IMR-90 (cell line): ENCODE results near the gene FAM83E. TPM values are rescaled to one million over a fixed set of nuclear protein-coding genes. Genes with fewer than 3 reads are reported as not detected.

Source experiments
- ATAC-seq: fragments of 200-7000 bp; cut with Tn5 transposase; 2 replicates; pipeline ENCODE4 v1.9.1; 2020; ENCODE audit warnings: low read depth, mild to moderate bottlenecking, moderate library complexity
- BruUV-seq: library from RNA; stranded (reverse); fragments of 400-500 nt; replicated peaks from 2 replicates; lab custom pipeline; 2021; lab: Mats Ljungman, UMichigan
- CTCF ChIA-PET: fragments of 300-600 bp; formaldehyde crosslinking; extraction: SDS; loops from one replicate; lab custom pipeline; 2021; ENCODE audit warnings: antibody characterized with exemption; lab: Yijun Ruan, JAX
- POLR2A ChIA-PET: fragments of 300-600 bp; sonication (Branson Sonifier 250); formaldehyde crosslinking; loops from one replicate; lab custom pipeline; 2022; ENCODE audit warnings: antibody characterized with exemption; ENCODE audit not compliant: unreplicated experiment; lab: Charles Lee
- DNase-seq: peaks from one replicate; pipeline ENCODE4 v3.0.0; 2013
- H2AFZ ChIP-seq: replicated peaks from 2 replicates; pipeline ENCODE3; 2013; ENCODE audit warnings: low read length, mild to moderate bottlenecking; ENCODE audit not compliant: poor library complexity
- H2AK5ac ChIP-seq: 2 replicates; pipeline ENCODE4 v1.6.1; 2013; ENCODE audit warnings: low read depth, low read length, inconsistent platforms
- H2AK9ac ChIP-seq: replicated peaks from 2 replicates; pipeline ENCODE3; 2013; ENCODE audit warnings: mild to moderate bottlenecking, low read depth, low read length, moderate library complexity; ENCODE audit not compliant: poor library complexity
- H2BK120ac ChIP-seq: 2 replicates; pipeline ENCODE4 v1.6.1; 2013; ENCODE audit warnings: low read depth, low read length, inconsistent platforms
- H2BK15ac ChIP-seq: 3 replicates; pipeline ENCODE4 v1.6.1; 2013; ENCODE audit warnings: low read depth, low read length, inconsistent platforms
- H2BK20ac ChIP-seq: 2 replicates; pipeline ENCODE4 v1.6.1; 2013; ENCODE audit warnings: low read depth, mild to moderate bottlenecking, inconsistent platforms, low read length, moderate library complexity
- H2BK5ac ChIP-seq: 2 replicates; pipeline ENCODE4 v1.6.1; 2013; ENCODE audit warnings: mild to moderate bottlenecking, low read depth, low read length, inconsistent platforms; ENCODE audit not compliant: poor library complexity, severe bottlenecking
- H3K14ac ChIP-seq: replicated peaks from 2 replicates; pipeline ENCODE4 v1.6.1; 2013; ENCODE audit warnings: low read depth, low read length, inconsistent platforms
- H3K18ac ChIP-seq: 2 replicates; pipeline ENCODE4 v1.6.1; 2013; ENCODE audit warnings: low read depth, low read length, control low read depth
- H3K23ac ChIP-seq: 2 replicates; pipeline ENCODE4 v1.6.1; 2013; ENCODE audit warnings: low read depth, low read length, inconsistent platforms
- H3K27ac ChIP-seq: 2 replicates; pipeline ENCODE4 v1.5.1; 2013; ENCODE audit warnings: mild to moderate bottlenecking, control low read depth, low read length; ENCODE audit not compliant: insufficient read depth
- H3K27me3 ChIP-seq: 2 replicates; pipeline ENCODE4 v1.6.1; 2013; ENCODE audit warnings: low read length; ENCODE audit not compliant: control insufficient read depth, insufficient read depth
- H3K36me3 ChIP-seq: 2 replicates; pipeline ENCODE4 v1.6.1; 2013; ENCODE audit warnings: low read length, mixed read lengths; ENCODE audit not compliant: control insufficient read depth, insufficient read depth
- H3K4ac ChIP-seq: 2 replicates; pipeline ENCODE4 v1.6.1; 2013; ENCODE audit warnings: low read depth, low read length, inconsistent platforms
- H3K4me1 ChIP-seq: 2 replicates; pipeline ENCODE4 v1.6.1; 2013; ENCODE audit warnings: low read length, mixed read lengths; ENCODE audit not compliant: control insufficient read depth, insufficient read depth
- H3K4me2 ChIP-seq: 2 replicates; pipeline ENCODE4 v1.6.1; 2013; ENCODE audit warnings: low read depth, mild to moderate bottlenecking, control low read depth, low read length, moderate library complexity
- H3K4me3 ChIP-seq: 2 replicates; pipeline ENCODE4 v1.5.1; 2013; ENCODE audit warnings: low read depth, mild to moderate bottlenecking, control low read depth, low read length, moderate library complexity; ENCODE audit not compliant: insufficient read depth
- H3K56ac ChIP-seq: 2 replicates; pipeline ENCODE4 v1.6.1; 2013; ENCODE audit warnings: low read length, inconsistent platforms; ENCODE audit not compliant: insufficient read depth; ENCODE audit errors: extremely low read depth
- H3K79me1 ChIP-seq, 2 experiments: 2 replicates each; pipeline ENCODE4 v1.6.1; 2013; ENCODE audit warnings: low read length in 2 of 2, inconsistent platforms in 1 of 2, low read depth in 1 of 2
- H3K9ac ChIP-seq: 2 replicates; pipeline ENCODE4 v1.6.1; 2013; ENCODE audit warnings: low read depth, low read length, control low read depth
- H3K9me1 ChIP-seq: 2 replicates; pipeline ENCODE4 v1.6.1; 2013; ENCODE audit warnings: low read length, inconsistent platforms; ENCODE audit not compliant: insufficient read depth
- H3K9me3 ChIP-seq: 2 replicates; pipeline ENCODE4 v1.6.1; 2013; ENCODE audit warnings: low read length; ENCODE audit not compliant: control insufficient read depth, insufficient read depth
- H4K20me1 ChIP-seq: 2 replicates; pipeline ENCODE4 v1.6.1; 2013; ENCODE audit warnings: low read length, inconsistent platforms; ENCODE audit not compliant: insufficient read depth
- H4K5ac ChIP-seq: 2 replicates; pipeline ENCODE4 v1.6.1; 2013; ENCODE audit warnings: mild to moderate bottlenecking, low read depth, low read length, control low read depth
- H4K8ac ChIP-seq, 2 experiments: 2 replicates each; pipeline ENCODE4 v1.6.1; 2013; ENCODE audit warnings: low read depth in 2 of 2, low read length in 2 of 2, control low read depth in 1 of 2, inconsistent platforms in 1 of 2
- H4K91ac ChIP-seq: 2 replicates; pipeline ENCODE4 v1.6.1; 2013; ENCODE audit warnings: low read depth, low read length, inconsistent platforms; ENCODE audit not compliant: insufficient read depth
- BHLHE40 ChIP-seq: fragments of 150-350 bp; IDR thresholded peaks from 2 replicates; pipeline ENCODE4 v1.6.1; 2016; ENCODE audit warnings: mild to moderate bottlenecking, low read depth, low read length
- CEBPB ChIP-seq: IDR thresholded peaks from 2 replicates; pipeline ENCODE4 v1.6.1; 2012; ENCODE audit warnings: low read depth, low read length, improper control_type of control experiment
- CHD1 ChIP-seq: IDR thresholded peaks from 2 replicates; pipeline ENCODE4 v1.6.1; 2012; ENCODE audit warnings: low read depth, low read length, improper control_type of control experiment
- FOS ChIP-seq: fragments of 150-350 bp; IDR thresholded peaks from 2 replicates; pipeline ENCODE4 v1.6.1; 2016; ENCODE audit warnings: low read depth, low read length
- MAFK ChIP-seq: IDR thresholded peaks from 2 replicates; pipeline ENCODE4 v1.6.1; 2012; ENCODE audit warnings: low read depth, low read length, improper control_type of control experiment
- MAZ ChIP-seq: IDR thresholded peaks from 2 replicates; pipeline ENCODE4 v1.6.1; 2012; ENCODE audit warnings: low read depth, mild to moderate bottlenecking, low read length, improper control_type of control experiment, moderate library complexity, borderline replicate concordance
- MXI1 ChIP-seq: IDR thresholded peaks from 2 replicates; pipeline ENCODE4 v1.6.1; 2012; ENCODE audit warnings: low read depth, mild to moderate bottlenecking, low read length, moderate library complexity, borderline replicate concordance
- NFE2L2 ChIP-seq: fragments of 150-350 bp; IDR thresholded peaks from 2 replicates; pipeline ENCODE4 v1.6.1; 2016; ENCODE audit warnings: low read depth, mild to moderate bottlenecking, low read length
- POLR2A ChIP-seq: IDR thresholded peaks from 2 replicates; pipeline ENCODE4 v1.6.1; 2012; ENCODE audit warnings: mild to moderate bottlenecking, low read depth, low read length
- RAD21 ChIP-seq: IDR thresholded peaks from 2 replicates; pipeline ENCODE4 v1.6.1; 2012; ENCODE audit warnings: low read length, improper control_type of control experiment
- RCOR1 ChIP-seq: IDR thresholded peaks from 2 replicates; pipeline ENCODE4 v1.6.1; 2012; ENCODE audit warnings: mild to moderate bottlenecking, low read length, improper control_type of control experiment; ENCODE audit not compliant: insufficient replicate concordance
- RFX5 ChIP-seq: IDR thresholded peaks from 2 replicates; pipeline ENCODE4 v1.8.0; 2012; ENCODE audit warnings: low read depth, mild to moderate bottlenecking, low read length, moderate library complexity
- SMC3 ChIP-seq: fragments of 150-350 bp; IDR thresholded peaks from 2 replicates; pipeline ENCODE4 v1.6.1; 2016; ENCODE audit warnings: low read depth, mild to moderate bottlenecking, antibody characterized with exemption, low read length, moderate library complexity
- WGBS, 2 experiments: methylation state at CpG; one replicate each; pipeline versions ENCODE4 v1.1.5 to v1.1.7; 2013; ENCODE audit warnings: missing lambda C conversion rate in 2 of 2; ENCODE audit not compliant: insufficient read length in 1 of 2; ENCODE audit errors: extremely low coverage in 2 of 2; 5-methylcytosine and 5-hydroxymethylcytosine counted together
- dilution Hi-C: fragments of 300-500 bp; cut with HindIII; formaldehyde crosslinking; loops from one replicate; pipeline ENCODE4 v1.14.3; 2018; ENCODE audit warnings: low sequenced_read_pairs; ENCODE audit not compliant: unreplicated experiment
- in situ Hi-C: fragments of 300-500 bp; cut with MboI; formaldehyde crosslinking; loops from 3 replicates; pipeline ENCODE4 v1.14.3; 2019; ENCODE audit warnings: low sequenced_read_pairs, inconsistent platforms, mixed read lengths
- intact Hi-C: fragments of 100-400 bp; cut with micrococcal nuclease; formaldehyde crosslinking; loops from 2 replicates; pipeline ENCODE4 v1.10.0; 2022
- polyA plus RNA-seq, 3 experiments: library from polyadenylated mRNA; depleted of rRNA; stranded (reverse); fragments of >200 nt; gene quantifications; 2 replicates each; pipeline ENCODE4 v1.2.3, GENCODE V29; 2012; ENCODE audit warnings: low replicate concordance in 1 of 3
- total RNA-seq: library from RNA; depleted of rRNA; stranded (reverse); fragments of >200 nt; gene quantifications from 2 replicates; pipeline ENCODE4 v1.2.3, GENCODE V29; 2012
- TF ChIP-seq, protein P1 (sequence below): conservative IDR thresholded peaks from 2 replicates; pipeline ENCODE4 v1.5.1; 2012; ENCODE audit warnings: mild to moderate bottlenecking, low read depth, low read length, improper control_type of control experiment
- TF ChIP-seq, protein P2 (sequence below): fragments of 150-350 bp; IDR thresholded peaks from 2 replicates; pipeline ENCODE4 v1.6.1; 2016; ENCODE audit warnings: low read depth, mild to moderate bottlenecking, low read length, moderate library complexity, borderline replicate concordance
- TF ChIP-seq, protein P3 (sequence below): fragments of 150-350 bp; IDR thresholded peaks from 2 replicates; pipeline ENCODE4 v1.6.1; 2017; ENCODE audit warnings: mild to moderate bottlenecking, antibody characterized with exemption, low read length, low read depth

FAM83E gene
- total and polyA plus RNA-seq, 2 of the 4 experiments (the other 2 are of a cell fraction) = 0.05 to 0.36 TPM

GRCh38 chr19:48569814-48570213 lies 45.1 kb downstream of the FAM83E start:
- Histone ChIP-seq H3K18ac (no peak overlapping the region), H2BK20ac (no peak overlapping the region), H4K5ac (no peak overlapping the region), H2BK15ac (no peak overlapping the region), H3K27me3 (no peaks in the 10 kb centered on the region), H3K56ac (no peak overlapping the region), H3K27ac (no peak overlapping the region), H3K9me1 (no peaks in the 10 kb centered on the region), H3K4ac (no peak overlapping the region), H4K91ac (no peak overlapping the region), H3K23ac (no peak overlapping the region), H2AK9ac (no peak overlapping the region), H3K36me3 (no peaks in the 10 kb centered on the region), H3K4me3 (no peak overlapping the region), H3K4me2 (no peak overlapping the region), H3K9ac (no peak overlapping the region), H2AK5ac (no peak overlapping the region), H3K79me1 (no peaks in the 10 kb centered on the region), H3K4me1 (peaks cover 3% of the 10 kb centered on the region; the same call in 1 of the 2 replicates), H4K20me1 (no peaks in the 10 kb centered on the region), H2BK5ac (no peak overlapping the region), H2AFZ (no peak overlapping the region), H3K14ac (no peak overlapping the region), H3K9me3 (no peaks in the 10 kb centered on the region), H4K8ac (no peak overlapping the region), H2BK120ac (no peak overlapping the region)
- DNase-seq = peak; percentile 56
- ChIA-PET CTCF (no interaction called here), POLR2A (no interaction called here)
- intact Hi-C loops (no loop called here), dilution Hi-C loops (no loop called here), in situ Hi-C loops (no loop called here)
- TF ChIP-seq, protein P1, sequence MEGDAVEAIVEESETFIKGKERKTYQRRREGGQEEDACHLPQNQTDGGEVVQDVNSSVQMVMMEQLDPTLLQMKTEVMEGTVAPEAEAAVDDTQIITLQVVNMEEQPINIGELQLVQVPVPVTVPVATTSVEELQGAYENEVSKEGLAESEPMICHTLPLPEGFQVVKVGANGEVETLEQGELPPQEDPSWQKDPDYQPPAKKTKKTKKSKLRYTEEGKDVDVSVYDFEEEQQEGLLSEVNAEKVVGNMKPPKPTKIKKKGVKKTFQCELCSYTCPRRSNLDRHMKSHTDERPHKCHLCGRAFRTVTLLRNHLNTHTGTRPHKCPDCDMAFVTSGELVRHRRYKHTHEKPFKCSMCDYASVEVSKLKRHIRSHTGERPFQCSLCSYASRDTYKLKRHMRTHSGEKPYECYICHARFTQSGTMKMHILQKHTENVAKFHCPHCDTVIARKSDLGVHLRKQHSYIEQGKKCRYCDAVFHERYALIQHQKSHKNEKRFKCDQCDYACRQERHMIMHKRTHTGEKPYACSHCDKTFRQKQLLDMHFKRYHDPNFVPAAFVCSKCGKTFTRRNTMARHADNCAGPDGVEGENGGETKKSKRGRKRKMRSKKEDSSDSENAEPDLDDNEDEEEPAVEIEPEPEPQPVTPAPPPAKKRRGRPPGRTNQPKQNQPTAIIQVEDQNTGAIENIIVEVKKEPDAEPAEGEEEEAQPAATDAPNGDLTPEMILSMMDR = no peak
- no peak for TF ChIP-seq CEBPB
- TF ChIP-seq CHD1 = no peak
- TF ChIP-seq, protein P2, sequence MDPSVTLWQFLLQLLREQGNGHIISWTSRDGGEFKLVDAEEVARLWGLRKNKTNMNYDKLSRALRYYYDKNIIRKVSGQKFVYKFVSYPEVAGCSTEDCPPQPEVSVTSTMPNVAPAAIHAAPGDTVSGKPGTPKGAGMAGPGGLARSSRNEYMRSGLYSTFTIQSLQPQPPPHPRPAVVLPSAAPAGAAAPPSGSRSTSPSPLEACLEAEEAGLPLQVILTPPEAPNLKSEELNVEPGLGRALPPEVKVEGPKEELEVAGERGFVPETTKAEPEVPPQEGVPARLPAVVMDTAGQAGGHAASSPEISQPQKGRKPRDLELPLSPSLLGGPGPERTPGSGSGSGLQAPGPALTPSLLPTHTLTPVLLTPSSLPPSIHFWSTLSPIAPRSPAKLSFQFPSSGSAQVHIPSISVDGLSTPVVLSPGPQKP = no peak
- no peak for TF ChIP-seq NFE2L2
- TF ChIP-seq MAZ = no peak
- TF ChIP-seq MAFK = no peak
- TF ChIP-seq POLR2A = no peak
- no peak for TF ChIP-seq BHLHE40
- TF ChIP-seq RCOR1 = no peak
- TF ChIP-seq RFX5 = no peak
- TF ChIP-seq, protein P3, sequence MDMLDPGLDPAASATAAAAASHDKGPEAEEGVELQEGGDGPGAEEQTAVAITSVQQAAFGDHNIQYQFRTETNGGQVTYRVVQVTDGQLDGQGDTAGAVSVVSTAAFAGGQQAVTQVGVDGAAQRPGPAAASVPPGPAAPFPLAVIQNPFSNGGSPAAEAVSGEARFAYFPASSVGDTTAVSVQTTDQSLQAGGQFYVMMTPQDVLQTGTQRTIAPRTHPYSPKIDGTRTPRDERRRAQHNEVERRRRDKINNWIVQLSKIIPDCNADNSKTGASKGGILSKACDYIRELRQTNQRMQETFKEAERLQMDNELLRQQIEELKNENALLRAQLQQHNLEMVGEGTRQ = no peak
- TF ChIP-seq MXI1 = no peak
- no peak for TF ChIP-seq SMC3
- TF ChIP-seq FOS = no peak
- TF ChIP-seq RAD21 = no peak
- no TSS peak for BruUV-seq
- 0 out of 2 replicates have a peak, but pooled peaks have one; percentile 8 for ATAC-seq
- WGBS, 2 experiments = 58% methylated on average over 7 of the region's 11 CpGs; no CpG with 5 or more reads in 1 of the 2 experiments
